ENCODE measurements around the gene SORCS1. TPM values are rescaled to one million over a fixed set of nuclear protein-coding genes. Genes with fewer than 3 reads are reported as not detected.

The SORCS1 gene
- total and polyA plus RNA-seq, 2 of the 13 experiments (the other 11 are each of a cell fraction or from before 2014, with no cell fraction given) = not detected

- TF ChIP-seq ZNF350 (CRISPR knock-in tag; IDR thresholded peaks at IDR 0.05; ENCODE audit: borderline replicate concordance, low read depth) = no peak
- TF ChIP-seq ZNF766 (CRISPR knock-in tag; IDR thresholded peaks at IDR 0.05; ENCODE audit: borderline replicate concordance) = no peak
- no peak for TF ChIP-seq ZNF619 (CRISPR knock-in tag; IDR thresholded peaks at IDR 0.05)
- no peak for TF ChIP-seq RFX3 (CRISPR knock-in tag; IDR thresholded peaks at IDR 0.05)
- TF ChIP-seq CSRNP1 (CRISPR knock-in tag; IDR thresholded peaks at IDR 0.05) = no peak
- TF ChIP-seq ZSCAN9 (CRISPR knock-in tag; IDR thresholded peaks at IDR 0.05; ENCODE audit: borderline replicate concordance) = no peak
- TF ChIP-seq ATF7-NPFF (CRISPR knock-in tag; IDR thresholded peaks at IDR 0.05; ENCODE audit: low read depth) = no peak
Observed at GRCh38 chr10:106612381-106612780, 552.1 kb downstream of the SORCS1 start (continued).

- Histone ChIP-seq H3K9ac (ENCODE audit: insufficient read depth, low read depth, low read length) (no peak overlapping the region), H2AFZ (ENCODE audit: low read length) (no peak overlapping the region), H4K20me1 (ENCODE audit: insufficient read depth, low read length) (no peaks in the 10 kb centered on the region), H3K36me3 (replicated peaks in 1 of 2; ENCODE audit: control insufficient read depth in 1 of 2, insufficient read depth in 2 of 2, low read length in 2 of 2) (no peaks in the 10 kb centered on the region), H3K4me2 (ENCODE audit: low read depth, low read length) (no peak overlapping the region), H3K27me3 (ENCODE audit: control insufficient read depth in 1 of 2, insufficient read depth in 2 of 2, low read length in 2 of 2) (no peaks in the 10 kb centered on the region), H3K27ac (ENCODE audit: extremely low read length, insufficient read depth, low read length) (no peak overlapping the region), H3K79me2 (ENCODE audit: insufficient read depth, low read length) (no peaks in the 10 kb centered on the region), H3K4me1 (ENCODE audit: insufficient read depth, low read length) (no peaks in the 10 kb centered on the region), H3K9me3 (ENCODE audit: low read length) (0 out of 2 replicates have a peak, but pooled peaks cover 9% of the 10 kb centered on the region), H3K4me3 (replicated peaks in 1 of 3; ENCODE audit: insufficient read depth in 1 of 3, low read depth in 2 of 3, low read length in 3 of 3) (no peak overlapping the region)
- FAIRE-seq (no peak), DNase-seq (ENCODE audit: low spot score) (no peak), ATAC-seq (no peak)
- WGBS (ENCODE audit: low lambda C conversion rate) = 7% methylated on average over 3 of the region's 3 CpGs
- intact Hi-C loops (cut with micrococcal nuclease; ENCODE audit: unreplicated experiment) = no loop called here
- ChIA-PET CTCF (ENCODE audit: low intra/inter-chr PET ratio, low total read pairs) (no interaction called here), POLR2A (no interaction called here)
- BruUV-seq (replicated peaks) = no TSS peak
- in situ Hi-C loops (cut with HindIII; ENCODE audit: extremely low pct_ligation_motif_present, low pct_unique_long_range_greater_than_20kb) = no loop called here
- TF ChIP-seq ZBTB44 (CRISPR knock-in tag; IDR thresholded peaks at IDR 0.05) (no peak), ZNF383 (CRISPR knock-in tag; IDR thresholded peaks at IDR 0.05; ENCODE audit: borderline replicate concordance) (no peak), JDP2 (CRISPR knock-in tag; IDR thresholded peaks at IDR 0.05; ENCODE audit: borderline replicate concordance) (no peak), REPIN1 (CRISPR knock-in tag; IDR thresholded peaks at IDR 0.05; ENCODE audit: borderline replicate concordance, low read depth) (no peak), HBP1 (CRISPR knock-in tag; IDR thresholded peaks at IDR 0.05; ENCODE audit: low read depth) (no peak), CEBPZ (IDR thresholded peaks at IDR 0.05; ENCODE audit: low read length) (no peak), MTF2 (CRISPR knock-in tag; IDR thresholded peaks at IDR 0.05; ENCODE audit: borderline replicate concordance) (no peak), ZFP62 (CRISPR knock-in tag; IDR thresholded peaks at IDR 0.05) (no peak)
Observed at GRCh38 chr10:106609470-106610266, 554.8 kb downstream of the SORCS1 start.

Measured in HepG2 (cell line).